Measurements from ENCODE around the gene VDAC1. TPM values are rescaled to one million over a fixed set of nuclear protein-coding genes. Genes with fewer than 3 reads are reported as not detected.

The VDAC1 gene
- total RNA-seq, 2 donors from 2014 or later, result 202 to 226 TPM

DNA sequence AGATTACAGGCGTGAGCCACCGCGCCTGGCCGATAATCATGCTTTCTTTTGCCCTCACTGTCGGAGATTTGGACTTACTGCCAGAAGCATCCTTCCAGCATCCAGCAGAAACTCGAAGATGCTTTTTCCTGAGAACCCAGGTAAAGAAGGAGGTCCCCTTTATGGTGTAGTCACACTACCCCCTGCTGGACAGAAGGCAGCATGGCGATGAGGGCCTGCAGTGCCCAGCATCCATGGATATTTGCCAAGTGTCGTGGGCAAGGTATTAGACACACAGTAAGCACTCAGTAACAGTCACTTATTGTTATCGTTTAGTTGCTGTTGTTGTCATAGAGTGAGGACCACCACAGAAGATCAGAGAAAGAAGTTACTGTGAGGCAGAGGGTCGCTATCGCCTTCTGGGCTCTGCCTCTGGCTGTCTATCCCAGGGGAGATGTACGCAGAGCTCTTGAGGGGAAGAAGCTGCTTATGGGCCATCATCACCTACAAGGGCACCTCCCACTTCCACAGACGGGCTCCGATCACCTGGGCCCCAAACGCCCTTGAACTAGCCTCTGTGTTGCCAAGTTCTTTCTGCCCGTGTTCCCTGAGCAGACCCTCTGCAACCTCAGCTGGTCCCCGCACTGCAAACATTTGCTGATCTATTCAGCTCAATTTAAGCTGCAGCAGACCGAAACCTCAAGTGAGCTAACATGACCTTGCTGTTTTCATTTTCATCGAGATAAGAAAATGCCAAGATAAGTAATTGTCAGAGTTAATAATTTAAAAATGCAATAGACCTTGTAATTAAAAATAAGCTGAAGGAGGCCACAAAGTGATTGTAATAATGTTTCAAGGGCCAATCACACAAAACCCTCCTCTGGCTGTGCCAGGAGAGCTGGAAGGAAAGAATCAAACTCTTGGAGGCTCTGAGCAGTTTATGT, 60.3 kb downstream of the VDAC1 start:
- Histone ChIP-seq H3K27me3 (ENCODE audit: control insufficient read depth, insufficient read depth, low read length, poor library complexity, severe bottlenecking) (peaks cover 1% of the 10 kb centered on the region), H3K9ac (ENCODE audit: extremely low read depth, low read length, poor library complexity, severe bottlenecking) (no peak overlapping the region), H3K27ac (ENCODE audit: low read depth, low read length) (no peak overlapping the region), H3K4me1 (ENCODE audit: control insufficient read depth, insufficient read depth, low read length) (no peaks in the 10 kb centered on the region), H3K4me3 (ENCODE audit: low read length) (no peak overlapping the region), H3K9me3 (ENCODE audit: control insufficient read depth, low read length) (no peaks in the 10 kb centered on the region), H3K36me3 (ENCODE audit: control insufficient read depth, insufficient read depth, low read length) (no peaks in the 10 kb centered on the region)
- DNase-seq, result peak; percentile 89
- Mint-ChIP-seq H3K36me3 (ENCODE audit: low read depth) (no peaks in the 10 kb centered on the region), H3K27me3 (ENCODE audit: insufficient read depth) (peaks cover 1% of the 10 kb centered on the region), H3K9me3 (peaks cover 1% of the 10 kb centered on the region), H3K27ac (no peak overlapping the region), H3K4me3 (no peak overlapping the region), H3K4me1 (no peaks in the 10 kb centered on the region)
- peak; percentile 93 for TF ChIP-seq CTCF (conservative IDR thresholded peaks at IDR 0.05)
- WGBS, 2 experiments (ENCODE audit: insufficient coverage in 1 of 2, insufficient read length in 1 of 2), result 76 to 79% methylated on average over 14 to 19 of the region's 19 CpGs

DNA sequence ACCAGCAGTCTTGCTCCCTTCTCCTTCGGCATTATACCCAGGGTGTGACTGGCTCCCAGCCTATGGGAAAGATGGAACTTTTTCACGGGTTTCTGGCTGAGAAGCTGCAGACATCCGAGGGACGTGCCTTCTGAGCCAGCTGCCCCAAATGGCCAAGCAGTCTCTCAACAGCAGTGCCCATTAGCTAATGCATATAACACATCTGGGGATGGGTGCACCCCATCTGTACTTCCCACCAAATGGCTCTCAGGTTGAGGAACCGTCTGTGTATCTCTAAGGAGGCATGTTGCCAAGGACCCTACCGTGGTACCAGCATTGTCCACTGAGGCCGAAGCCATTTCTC, 61.3 kb downstream of the VDAC1 start:
- no peak overlapping the region for H3K27ac Mint-ChIP-seq
- H3K27ac ChIP-seq (ENCODE audit: low read depth, low read length), result no peak overlapping the region

More for the DNA sequence above, 61.3 kb downstream of the VDAC1 start:
- no peak for TF ChIP-seq CTCF (conservative IDR thresholded peaks at IDR 0.05)
- Histone ChIP-seq H3K4me3 (ENCODE audit: low read length) (no peak overlapping the region), H3K9me3 (ENCODE audit: control insufficient read depth, low read length) (no peaks in the 10 kb centered on the region), H3K4me1 (ENCODE audit: control insufficient read depth, insufficient read depth, low read length) (peaks cover 1% of the 10 kb centered on the region), H3K9ac (ENCODE audit: extremely low read depth, low read length, poor library complexity, severe bottlenecking) (no peak overlapping the region), H3K27me3 (ENCODE audit: control insufficient read depth, insufficient read depth, low read length, poor library complexity, severe bottlenecking) (no peaks in the 10 kb centered on the region), H3K36me3 (ENCODE audit: control insufficient read depth, insufficient read depth, low read length) (no peaks in the 10 kb centered on the region)
- H3K27me3 Mint-ChIP-seq (ENCODE audit: insufficient read depth), result peaks cover 1% of the 10 kb centered on the region
- peaks cover 9% of the 10 kb centered on the region for H3K4me1 Mint-ChIP-seq
- peak; percentile 25 for DNase-seq
- peaks cover 2% of the 10 kb centered on the region for H3K9me3 Mint-ChIP-seq
- H3K4me3 Mint-ChIP-seq, result no peak overlapping the region
- no peaks in the 10 kb centered on the region for H3K36me3 Mint-ChIP-seq (ENCODE audit: low read depth)
- 92 to 94% methylated on average over 6 to 7 of the region's 7 CpGs for WGBS, 2 experiments (ENCODE audit: insufficient coverage in 1 of 2, insufficient read length in 1 of 2)
